Colonic mucosa (tissue), 4 donors: ENCODE measurements around the gene AMOTL2. TPM values are rescaled to one million over a fixed set of nuclear protein-coding genes. Genes with fewer than 3 reads are reported as not detected.
A peak's percentile ranks its signal among the peaks of the same experiment; 100 is the strongest.

Experiments used
- DNase-seq: peaks from one replicate; pipeline ENCODE4 v3.0.0-alpha.2; 2020
- H3K27ac ChIP-seq: fragments of 200-600 bp; one replicate; pipeline ENCODE4 v1.8.0; 2021
- H3K27me3 ChIP-seq: fragments of 200-600 bp; one replicate; pipeline ENCODE4 v1.8.0; 2021
- H3K36me3 ChIP-seq: fragments of 200-600 bp; one replicate; pipeline ENCODE4 v1.8.0; 2021
- H3K4me1 ChIP-seq: fragments of 200-600 bp; one replicate; pipeline ENCODE4 v1.8.0; 2021; ENCODE audit warnings: mild to moderate bottlenecking
- H3K4me3 ChIP-seq: fragments of 200-600 bp; one replicate; pipeline ENCODE4 v1.8.0; 2021
- H3K9ac ChIP-seq, 2 donors: one replicate each; pipeline ENCODE4 v1.7.0; 2013; ENCODE audit warnings: control low read depth in 2 of 2, low read depth in 2 of 2, low read length in 2 of 2
- H3K9me3 ChIP-seq: fragments of 200-600 bp; one replicate; pipeline ENCODE4 v1.8.0; 2021
- CTCF ChIP-seq: fragments of 200-600 bp; IDR thresholded peaks from one replicate; pipeline ENCODE4 v1.8.0; 2022; ENCODE audit warnings: antibody characterized with exemption, mild to moderate bottlenecking
- intact Hi-C: fragments of 100-400 bp; cut with DNase I; formaldehyde crosslinking; loops from one replicate; pipeline ENCODE4 v1.14.1; 2022
- total RNA-seq, 2 donors: library from RNA; stranded (reverse); fragmentation: NEBNext Ultra II Directional in 1 of 2; extraction: Animal tissue kit (Norgen Biotek cat#: 25700) in 1 of 2; gene quantifications; one replicate each; pipeline ENCODE4 v1.2.1, GENCODE V29; 2021
- donor health status: healthy.
- donor health status: DM: no; HTN: no; CAD: no.
- donor health status: DM: no; HTN: no; CAD: no.

The AMOTL2 gene
- total RNA-seq, 2 donors from 2014 or later = 17.8 to 19.9 TPM

- Histone ChIP-seq H3K27ac (no peak overlapping the region), H3K4me1 (no peaks in the 10 kb centered on the region), H3K4me3 (no peak overlapping the region), H3K36me3 (no peaks in the 10 kb centered on the region), H3K9ac (no peak overlapping the region), H3K27me3 (peaks cover 6% of the 10 kb centered on the region), H3K9me3 (no peaks in the 10 kb centered on the region)
- TF ChIP-seq CTCF = no peak
- no peak for DNase-seq
- intact Hi-C loops = no loop called here
These were observed 33.0 kb upstream of the AMOTL2 start for GRCh38 chr3:134407239-134407625.

- no peak for TF ChIP-seq CTCF
- Histone ChIP-seq H3K4me1 (no peaks in the 10 kb centered on the region), H3K9me3 (no peaks in the 10 kb centered on the region), H3K9ac (no peak overlapping the region), H3K4me3 (peak overlapping the region; percentile 12), H3K27me3 (peaks cover 6% of the 10 kb centered on the region), H3K36me3 (no peaks in the 10 kb centered on the region), H3K27ac (no peak overlapping the region)
- intact Hi-C loops = no loop called here
- peak; percentile 59 for DNase-seq
These were observed 32.3 kb upstream of the AMOTL2 start for GRCh38 chr3:134406331-134407238.

- peaks cover 6% of the 10 kb centered on the region for H3K27me3 ChIP-seq
- H3K27ac ChIP-seq = no peak overlapping the region
- DNase-seq = no peak
- H3K36me3 ChIP-seq = no peaks in the 10 kb centered on the region
- H3K9me3 ChIP-seq = no peaks in the 10 kb centered on the region
- intact Hi-C loops = no loop called here
- H3K4me3 ChIP-seq = no peak overlapping the region
- H3K4me1 ChIP-seq = no peaks in the 10 kb centered on the region
- no peak overlapping the region for H3K9ac ChIP-seq
- TF ChIP-seq CTCF = no peak
These were observed 30.2 kb upstream of the AMOTL2 start for GRCh38 chr3:134404366-134404885.

GRCh38 chr3:134397755-134398154 lies 23.5 kb upstream of the AMOTL2 start:
- TF ChIP-seq CTCF = no peak
- H3K4me1 ChIP-seq = no peaks in the 10 kb centered on the region
- no peaks in the 10 kb centered on the region for H3K9me3 ChIP-seq
- intact Hi-C loops = no loop called here
- no peak for DNase-seq
- no peaks in the 10 kb centered on the region for H3K36me3 ChIP-seq
- no peak overlapping the region for H3K4me3 ChIP-seq
- no peak overlapping the region for H3K9ac ChIP-seq
- H3K27me3 ChIP-seq = no peaks in the 10 kb centered on the region
- no peak overlapping the region for H3K27ac ChIP-seq

GRCh38 chr3:134395103-134395502 lies 20.9 kb upstream of the AMOTL2 start:
- intact Hi-C loops = no loop called here
- no peak overlapping the region for H3K9ac ChIP-seq
- H3K36me3 ChIP-seq = no peaks in the 10 kb centered on the region
- no peaks in the 10 kb centered on the region for H3K27me3 ChIP-seq
- no peak for TF ChIP-seq CTCF
- DNase-seq = no peak
- H3K9me3 ChIP-seq = no peaks in the 10 kb centered on the region
- H3K4me1 ChIP-seq = no peaks in the 10 kb centered on the region
- H3K27ac ChIP-seq = no peak overlapping the region
- no peak overlapping the region for H3K4me3 ChIP-seq
